Activated CD4-positive, alpha-beta T cell treated with anti-CD3 and anti-CD28 coated beads for 1 hour (primary cell): Measurements from ENCODE around the gene GPR176.

ENCODE experiments used
- DNase-seq: peaks from one replicate; pipeline ENCODE4 v3.0.0-alpha.2; 2020

GPR176 gene

GRCh38 chr15:39781147-39781966 is 138.7 kb downstream of the GPR176 start:
- no peak for DNase-seq

- no peak for DNase-seq
These were observed 142.0 kb downstream of the GPR176 start for GRCh38 chr15:39778021-39778420.

GRCh38 chr15:39777496-39777895 is 142.6 kb downstream of the GPR176 start:
- no peak for DNase-seq

- DNase-seq: no peak
These were observed 144.0 kb downstream of the GPR176 start for GRCh38 chr15:39776068-39776467.

- no peak for DNase-seq
These were observed 145.3 kb downstream of the GPR176 start for GRCh38 chr15:39774688-39775267.

GRCh38 chr15:39770748-39771689 is 149.0 kb downstream of the GPR176 start:
- DNase-seq: no peak

GRCh38 chr15:39767921-39768320 is 152.1 kb downstream of the GPR176 start:
- DNase-seq: no peak

GRCh38 chr15:39761006-39761405 is 159.1 kb downstream of the GPR176 start:
- no peak for DNase-seq

GRCh38 chr15:39756806-39757522 is 163.1 kb downstream of the GPR176 start:
- no peak for DNase-seq

GRCh38 chr15:39752991-39753390 is 167.1 kb downstream of the GPR176 start:
- no peak for DNase-seq

GRCh38 chr15:39752246-39752645 is 167.8 kb downstream of the GPR176 start:
- DNase-seq: no peak
